ENCODE measurements around the gene MMP28. TPM values are rescaled to one million over a fixed set of nuclear protein-coding genes. Genes with fewer than 3 reads are reported as not detected.

MMP28 gene
- total and polyA plus RNA-seq, 2 of the 4 experiments (the other 2 are of a cell fraction): 0.18 TPM; not detected in 1

GRCh38 chr17:35786941-35787432 lies 8.5 kb downstream of the MMP28 start:
- H3K4me2 ChIP-seq (ENCODE audit: low read depth, low read length): peak overlapping the region; percentile 7
- no peak overlapping the region for H3K56ac ChIP-seq (ENCODE audit: extremely low read depth, insufficient read depth, low read length)
- H2AK5ac ChIP-seq (ENCODE audit: low read depth, low read length): peak overlapping the region; percentile 43
- peak overlapping the region; percentile 32; the same call in 1 of the 2 replicates for H3K23ac ChIP-seq (ENCODE audit: low read depth, low read length)
- DNase-seq: peak; percentile 60
- H2AK9ac ChIP-seq (replicated peaks; ENCODE audit: low read depth, low read length, poor library complexity): no peak overlapping the region
- H4K91ac ChIP-seq (ENCODE audit: insufficient read depth, low read depth, low read length): peak overlapping the region; percentile 28; the same call in 1 of the 2 replicates
- dilution Hi-C loops (cut with HindIII; ENCODE audit: low sequenced_read_pairs, unreplicated experiment) (no loop called here), intact Hi-C loops (cut with micrococcal nuclease) (no loop called here), in situ Hi-C loops (cut with MboI; ENCODE audit: low sequenced_read_pairs) (no loop called here)
- H3K9me1 ChIP-seq (ENCODE audit: insufficient read depth, low read length): peaks cover 17% of the 10 kb centered on the region
- no peaks in the 10 kb centered on the region; the same call in 1 of the 2 replicates for H4K20me1 ChIP-seq (ENCODE audit: insufficient read depth, low read length)
- peak overlapping the region; percentile 64 for H3K4ac ChIP-seq (ENCODE audit: low read depth, low read length)
- H3K14ac ChIP-seq (replicated peaks; ENCODE audit: low read depth, low read length): peak overlapping the region; percentile 49; the same call in 1 of the 2 replicates
- TF ChIP-seq FOS (IDR thresholded peaks at IDR 0.05; ENCODE audit: low read depth, low read length): peak; percentile 49; the same call in 1 of the 2 replicates
- no peak for TF ChIP-seq RCOR1 (IDR thresholded peaks at IDR 0.05; ENCODE audit: insufficient replicate concordance, low read length)
- H4K5ac ChIP-seq (ENCODE audit: low read depth, low read length): no peak overlapping the region
- peak overlapping the region; percentile 63; the same call in 1 of the 2 replicates for H2BK120ac ChIP-seq (ENCODE audit: low read depth, low read length)
- ChIA-PET CTCF (interaction anchor here (0.9 to 3.1 kb wide), 3 partner anchors 18 to 23 kb away, joined by 3 to 17 read pairs (median 5); partner anchors contain the start of gene TAF15), POLR2A (ENCODE audit: unreplicated experiment) (no interaction called here)
- peak overlapping the region; percentile 71 for H2AFZ ChIP-seq (replicated peaks; ENCODE audit: low read length, poor library complexity)
- peak overlapping the region; percentile 76; the same call in 2 of the 3 replicates for H2BK15ac ChIP-seq (ENCODE audit: low read depth, low read length)
- peak overlapping the region; percentile 71; the same call in 1 of the 2 replicates for H3K27ac ChIP-seq (ENCODE audit: insufficient read depth, low read length)
- no peaks in the 10 kb centered on the region for H3K9me3 ChIP-seq (ENCODE audit: control insufficient read depth, insufficient read depth, low read length)
- H4K8ac ChIP-seq (ENCODE audit: low read depth in 2 of 2, low read length in 2 of 2): peak overlapping the region; percentile 7 to 11; a peak in 2 of 4 replicates
- ATAC-seq (ENCODE audit: low read depth): peak; percentile 62
- H3K9ac ChIP-seq (ENCODE audit: low read depth, low read length): no peak overlapping the region
- 0% methylated on average over 2 of the region's 3 CpGs; no CpG with 5 or more reads in 1 of the 2 experiments for WGBS, 2 experiments (ENCODE audit: extremely low coverage in 2 of 2, insufficient read length in 1 of 2)
- 0 out of 2 replicates have a peak overlapping the region, but pooled peaks have one; percentile 21 for H3K18ac ChIP-seq (ENCODE audit: low read depth, low read length)
- no peaks in the 10 kb centered on the region for H3K79me1 ChIP-seq (ENCODE audit: low read depth in 1 of 2, low read length in 2 of 2)
- H2BK20ac ChIP-seq (ENCODE audit: low read depth, low read length): peak overlapping the region; percentile 75
- H3K27me3 ChIP-seq (ENCODE audit: control insufficient read depth, insufficient read depth, low read length): peaks cover 11% of the 10 kb centered on the region
- no peaks in the 10 kb centered on the region for H3K36me3 ChIP-seq (ENCODE audit: control insufficient read depth, insufficient read depth, low read length)
- BruUV-seq (replicated peaks): no TSS peak
- peak overlapping the region; percentile 25 for H2BK5ac ChIP-seq (ENCODE audit: low read depth, low read length, poor library complexity, severe bottlenecking)
- H3K4me3 ChIP-seq (ENCODE audit: insufficient read depth, low read depth, low read length): no peak overlapping the region
- peaks cover 27% of the 10 kb centered on the region for H3K4me1 ChIP-seq (ENCODE audit: control insufficient read depth, insufficient read depth, low read length)

Measured in IMR-90 (cell line).